Sigmoid colon (tissue), 7 donors: ENCODE data around the gene ADAMTS6. TPM values are rescaled to one million over a fixed set of nuclear protein-coding genes. Genes with fewer than 3 reads are reported as not detected.

Experiments
- DNase-seq: peaks from one replicate; pipeline ENCODE4 v3.0.0-alpha.2; 2019
- H3K27ac ChIP-seq, 4 donors: fragments of 200-600 bp; sonication (generic); one replicate each; pipeline ENCODE4 v1.5.1; 2016 to 2019; ENCODE audit warnings: mild to moderate bottlenecking in 1 of 4
- H3K27me3 ChIP-seq, 3 donors: fragments of 200-600 bp; sonication (generic); one replicate each; pipeline ENCODE4 v1.5.1; 2019; ENCODE audit warnings: mild to moderate bottlenecking in 1 of 3
- H3K36me3 ChIP-seq, 4 donors: fragments of 200-600 bp; sonication (generic); one replicate each; pipeline ENCODE4 v1.5.1; 2016 to 2019
- H3K4me1 ChIP-seq, 4 donors: fragments of 200-600 bp; sonication (generic); one replicate each; pipeline ENCODE4 v1.5.1; 2017 to 2019
- H3K4me3 ChIP-seq, 4 donors: fragments of 200-600 bp; sonication (generic); one replicate each; pipeline ENCODE4 v1.5.1; 2017 to 2019; ENCODE audit warnings: mild to moderate bottlenecking in 2 of 4, moderate library complexity in 1 of 4
- H3K9me3 ChIP-seq, 4 donors: fragments of 200-600 bp in 3 of 4; sonication (generic) in 3 of 4; one replicate each; pipeline versions ENCODE4 v1.5.1 to v1.6.1; 2013 to 2019
- CTCF ChIP-seq, 4 experiments: fragments of 450-650 bp in 3 of 4; fragments of 200-600 bp in 1 of 4; IDR thresholded peaks; one replicate each; pipeline ENCODE4 v1.5.1; 2016 to 2019; ENCODE audit warnings: antibody characterized with exemption in 4 of 4, mild to moderate bottlenecking in 3 of 4, moderate library complexity in 2 of 4
- EP300 ChIP-seq, 4 donors: sonication (generic); formaldehyde crosslinking; IDR thresholded peaks; one replicate each; pipeline ENCODE4 v1.6.1; 2017; ENCODE audit warnings: antibody characterized with exemption in 4 of 4
- POLR2A ChIP-seq, 2 donors: fragments of 450-650 bp; IDR thresholded peaks; one replicate each; pipeline ENCODE4 v1.6.1; 2016; ENCODE audit warnings: antibody characterized with exemption in 2 of 2, mild to moderate bottlenecking in 2 of 2, moderate library complexity in 2 of 2
- POLR2AphosphoS5 ChIP-seq, 4 donors: sonication (generic); formaldehyde crosslinking; IDR thresholded peaks; one replicate each; pipeline ENCODE4 v1.6.1; 2017; ENCODE audit warnings: antibody characterized with exemption in 4 of 4
- WGBS, 2 donors: extraction: QIAGEN DNeasy Blood & Tissue Kit; methylation state at CpG; one replicate each; pipeline ENCODE4 v1.1.7; 2013; 5-methylcytosine and 5-hydroxymethylcytosine counted together
- intact Hi-C: fragments of 100-400 bp; cut with DNase I; formaldehyde crosslinking; loops from one replicate; pipeline ENCODE4 v1.15.1; 2023
- polyA plus RNA-seq, 3 donors: library from polyadenylated mRNA; stranded (reverse); fragments of 200-250 nt; gene quantifications; one replicate each; pipeline ENCODE4 v1.2.3, GENCODE V29; 2013
- total RNA-seq, 4 donors: library from RNA; depleted of rRNA; stranded (reverse); fragments of >200 nt; gene quantifications; one replicate each; pipeline ENCODE4 v1.1.0, GENCODE V29; 2016
- donor health status: healthy with polysubstance abuse.
- donor health status: Bipolar disorder and iron deficiency.
- donor health status: healthy.

ADAMTS6 gene
- total and polyA plus RNA-seq, 7 donors, result 0.74 to 18.3 (median 7.1) TPM; not detected in 2

- peaks cover 0 to 3% (median 0%) of the 10 kb centered on the region in 4 donors for H3K4me1 ChIP-seq
- TF ChIP-seq POLR2A (IDR thresholded peaks at IDR 0.05), result no peak
- no peak for TF ChIP-seq POLR2AphosphoS5 (IDR thresholded peaks at IDR 0.05)
- TF ChIP-seq EP300 (IDR thresholded peaks at IDR 0.05), result no peak
- TF ChIP-seq CTCF (IDR thresholded peaks at IDR 0.05), result no peak
- no peaks in the 10 kb centered on the region for H3K9me3 ChIP-seq
- H3K27me3 ChIP-seq, result no peaks in the 10 kb centered on the region
- H3K36me3 ChIP-seq, result no peaks in the 10 kb centered on the region
- intact Hi-C loops, result no loop called here
- no peak overlapping the region for H3K27ac ChIP-seq
- WGBS, 2 donors, result 92 to 93% methylated on average over 1 of the region's 1 CpG
- no peak overlapping the region for H3K4me3 ChIP-seq
- DNase-seq, result no peak
These were observed 185.7 kb downstream of the ADAMTS6 start for GRCh38 chr5:65296067-65296466.

DNA sequence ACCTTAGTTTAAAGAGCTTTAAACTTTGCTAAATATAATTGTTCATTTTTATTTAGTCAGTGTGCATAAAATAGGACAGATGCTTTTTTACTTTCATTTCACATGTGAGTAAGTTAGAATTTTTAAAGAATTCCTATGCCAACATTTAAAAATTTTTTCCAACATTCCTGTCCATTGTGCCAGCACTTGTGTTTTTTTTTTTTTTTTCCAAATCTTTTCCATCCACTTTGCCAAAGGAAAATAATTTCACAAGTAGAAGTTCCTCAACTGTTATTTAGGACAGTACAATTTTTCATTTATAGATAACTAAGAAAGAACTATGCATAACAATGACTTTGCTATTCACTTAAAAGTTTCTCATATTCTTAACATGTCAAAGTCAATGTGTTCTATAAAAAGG is 189.5 kb downstream of the ADAMTS6 start:
- no peak for DNase-seq
- Histone ChIP-seq H3K36me3 (no peaks in the 10 kb centered on the region), H3K27me3 (no peaks in the 10 kb centered on the region), H3K4me1 (no peaks in the 10 kb centered on the region), H3K27ac (no peak overlapping the region), H3K9me3 (no peaks in the 10 kb centered on the region), H3K4me3 (no peak overlapping the region)
- intact Hi-C loops, result no loop called here
- no peak for TF ChIP-seq EP300 (IDR thresholded peaks at IDR 0.05)
- TF ChIP-seq CTCF (IDR thresholded peaks at IDR 0.05), result no peak
- TF ChIP-seq POLR2A (IDR thresholded peaks at IDR 0.05), result no peak
- no peak for TF ChIP-seq POLR2AphosphoS5 (IDR thresholded peaks at IDR 0.05)

DNA sequence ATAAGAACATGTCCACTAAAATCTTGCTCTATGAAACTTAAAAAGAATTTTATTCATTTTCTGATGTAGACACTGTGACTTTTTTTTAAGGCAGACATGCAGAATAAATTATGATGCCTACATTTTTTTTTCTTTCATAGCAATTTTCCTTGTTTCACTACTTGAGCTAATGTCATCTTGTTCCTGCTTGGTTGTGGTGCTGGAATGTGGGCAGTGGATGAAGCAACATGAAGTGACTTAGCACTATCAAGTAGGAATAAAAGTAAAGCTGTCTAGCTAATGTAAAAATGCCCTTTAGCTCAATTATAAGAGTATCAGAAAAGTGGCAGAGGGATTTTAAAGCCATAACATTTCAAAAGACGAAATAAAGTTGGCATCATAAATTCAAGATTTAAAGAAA is 191.0 kb downstream of the ADAMTS6 start:
- no peak overlapping the region for H3K27ac ChIP-seq
- H3K4me1 ChIP-seq, result no peaks in the 10 kb centered on the region
- H3K4me3 ChIP-seq, result no peak overlapping the region
- intact Hi-C loops, result no loop called here
- H3K36me3 ChIP-seq, result no peaks in the 10 kb centered on the region
- WGBS, 2 donors, result 88 to 92% methylated on average over 1 of the region's 1 CpG
- no peaks in the 10 kb centered on the region for H3K9me3 ChIP-seq
- DNase-seq, result no peak
- TF ChIP-seq EP300 (IDR thresholded peaks at IDR 0.05) (no peak), CTCF (IDR thresholded peaks at IDR 0.05) (no peak), POLR2AphosphoS5 (IDR thresholded peaks at IDR 0.05) (no peak), POLR2A (IDR thresholded peaks at IDR 0.05) (no peak)
- no peaks in the 10 kb centered on the region for H3K27me3 ChIP-seq

- no peaks in the 10 kb centered on the region for H3K4me1 ChIP-seq
- H3K27me3 ChIP-seq, result no peaks in the 10 kb centered on the region
- intact Hi-C loops, result no loop called here
- H3K9me3 ChIP-seq, result no peaks in the 10 kb centered on the region
- H3K27ac ChIP-seq, result no peak overlapping the region
- DNase-seq, result no peak
- no peaks in the 10 kb centered on the region for H3K36me3 ChIP-seq
- WGBS, 2 donors, result 24 to 67% methylated on average over 2 of the region's 2 CpGs
- TF ChIP-seq POLR2AphosphoS5 (IDR thresholded peaks at IDR 0.05), result no peak
- no peak for TF ChIP-seq POLR2A (IDR thresholded peaks at IDR 0.05)
- no peak for TF ChIP-seq CTCF (IDR thresholded peaks at IDR 0.05)
- TF ChIP-seq EP300 (IDR thresholded peaks at IDR 0.05), result no peak
- H3K4me3 ChIP-seq, result no peak overlapping the region
These were observed 193.1 kb downstream of the ADAMTS6 start for GRCh38 chr5:65288657-65289056.

- TF ChIP-seq EP300 (IDR thresholded peaks at IDR 0.05) (no peak), POLR2AphosphoS5 (IDR thresholded peaks at IDR 0.05) (no peak), POLR2A (IDR thresholded peaks at IDR 0.05) (no peak), CTCF (IDR thresholded peaks at IDR 0.05) (no peak)
- H3K36me3 ChIP-seq, result no peaks in the 10 kb centered on the region
- intact Hi-C loops, result no loop called here
These were observed 202.1 kb downstream of the ADAMTS6 start for GRCh38 chr5:65279603-65280002.

More at GRCh38 chr5:65279603-65280002, 202.1 kb downstream of the ADAMTS6 start:
- Histone ChIP-seq H3K27ac (no peak overlapping the region), H3K9me3 (no peaks in the 10 kb centered on the region), H3K4me1 (no peaks in the 10 kb centered on the region), H3K4me3 (no peak overlapping the region), H3K27me3 (no peaks in the 10 kb centered on the region)
- WGBS, 2 donors, result 76 to 88% methylated on average over 2 of the region's 2 CpGs
- DNase-seq, result no peak
